NCI-H226 (cell line): ENCODE measurements around the gene DVL2.
"Not testable (repeated sequence)": the region's sequence is repeated elsewhere in the genome, so short reads cannot be mapped to it uniquely, and the experiment has no call there.

Experiments
- DNase-seq: peaks from one replicate; pipeline ENCODE4 v3.0.0-alpha.2; 2015

DVL2 gene

DNA sequence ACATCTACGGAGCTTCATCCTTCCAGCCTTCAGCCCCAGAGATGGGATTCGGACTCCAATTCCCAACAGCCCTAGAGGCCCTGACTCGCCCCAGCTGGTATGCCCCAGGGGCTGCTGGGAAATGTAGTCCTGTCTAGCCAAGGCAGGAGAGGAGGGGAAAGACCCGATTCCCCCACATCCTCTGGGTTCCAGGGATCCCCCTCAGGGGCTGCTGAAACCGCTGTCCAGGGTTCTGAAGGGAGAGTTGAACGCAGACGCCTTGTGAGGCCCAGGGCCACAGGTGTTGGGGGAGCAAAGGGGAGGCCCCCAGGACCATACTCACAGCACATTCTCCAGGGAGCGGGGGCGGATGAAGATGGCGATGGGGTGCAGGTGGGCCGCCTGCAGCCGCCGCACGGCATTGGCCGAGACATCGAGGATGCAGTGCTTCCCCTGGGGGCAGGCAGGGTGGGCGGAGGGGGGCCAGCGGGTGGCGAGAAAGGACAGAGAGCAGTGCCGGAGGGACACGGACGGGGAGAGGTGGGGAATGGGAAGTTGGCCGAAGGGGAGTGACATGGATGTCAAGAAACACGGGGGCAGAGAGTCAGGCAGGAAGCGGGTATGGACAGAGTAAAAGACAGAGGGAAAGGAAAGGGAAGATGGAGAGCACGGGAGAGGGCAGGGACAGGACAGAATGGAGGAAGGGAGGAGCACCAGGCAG is 42.6 kb downstream of the DVL2 start:
- no peak for DNase-seq

DNA sequence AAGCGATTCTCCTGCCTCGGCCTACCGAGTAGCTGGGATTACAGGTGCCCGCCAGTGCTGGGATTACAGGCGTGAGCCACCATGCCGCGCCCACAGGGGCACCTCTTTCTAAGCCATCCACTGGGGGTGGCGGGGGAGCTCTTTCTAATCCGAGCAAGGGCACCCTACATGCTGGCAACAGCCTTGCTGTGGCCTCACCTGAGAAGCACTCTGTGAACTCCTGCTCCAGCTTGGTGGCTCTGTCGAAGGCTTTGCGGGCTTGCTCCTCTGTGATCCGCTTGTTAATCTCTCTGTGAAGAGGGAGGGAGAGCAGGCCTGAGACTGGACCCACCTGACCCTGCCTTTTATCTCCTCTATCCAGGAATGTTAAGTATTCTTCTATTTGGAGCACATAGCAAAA is 43.2 kb downstream of the DVL2 start:
- no peak for DNase-seq

DNA sequence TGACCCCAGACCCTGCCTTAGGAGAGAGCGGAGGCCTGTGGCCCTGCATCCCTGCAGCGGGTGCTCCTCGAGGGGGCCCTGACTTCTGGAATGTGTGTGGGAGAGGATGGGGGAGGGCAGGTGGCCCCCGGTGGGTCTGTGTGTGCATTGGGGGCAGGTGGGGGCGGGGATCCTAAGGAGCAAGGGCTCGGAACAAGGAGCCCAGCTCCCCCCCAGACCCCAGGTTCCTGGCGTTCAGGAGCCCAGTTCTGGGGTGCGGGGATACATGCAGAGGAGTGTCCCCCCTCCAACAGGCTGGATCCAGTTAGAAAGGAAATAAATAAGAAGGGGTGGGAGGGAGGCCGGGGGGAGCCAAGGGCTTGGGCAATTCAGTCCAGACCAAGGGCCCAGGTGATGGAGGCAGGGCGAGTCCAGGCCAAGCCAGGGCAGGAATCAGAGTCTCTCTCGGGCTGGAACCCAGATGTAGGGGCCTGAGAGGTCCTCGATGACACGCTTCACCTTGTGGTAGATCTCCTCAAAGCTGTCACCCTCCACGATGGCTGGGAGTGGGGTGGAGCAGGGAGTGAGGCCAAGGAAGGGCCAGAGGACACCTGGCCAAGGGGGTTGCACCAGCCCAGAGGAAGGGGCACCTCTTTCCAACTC is 43.9 kb downstream of the DVL2 start:
- no peak for DNase-seq

DNA sequence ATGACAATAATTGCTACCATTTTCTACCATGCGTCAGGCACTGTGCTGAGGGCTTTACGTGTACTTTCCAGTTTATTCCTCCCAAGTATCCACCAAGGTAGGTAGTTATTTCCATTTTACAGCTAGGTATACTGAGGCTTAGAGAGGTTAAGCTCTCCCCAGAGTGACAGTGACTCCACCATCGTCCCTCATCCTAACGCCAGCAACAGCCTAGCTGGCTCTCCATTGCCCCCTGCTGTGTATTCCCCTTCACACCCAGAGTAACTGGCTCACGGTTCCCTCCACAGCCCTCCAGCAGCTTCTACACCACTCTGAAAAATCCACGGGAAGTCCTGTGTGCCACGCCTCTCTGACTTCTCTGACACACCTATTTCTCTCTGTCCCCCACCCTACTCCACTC is 48.1 kb downstream of the DVL2 start:
- DNase-seq, result no peak

DNA sequence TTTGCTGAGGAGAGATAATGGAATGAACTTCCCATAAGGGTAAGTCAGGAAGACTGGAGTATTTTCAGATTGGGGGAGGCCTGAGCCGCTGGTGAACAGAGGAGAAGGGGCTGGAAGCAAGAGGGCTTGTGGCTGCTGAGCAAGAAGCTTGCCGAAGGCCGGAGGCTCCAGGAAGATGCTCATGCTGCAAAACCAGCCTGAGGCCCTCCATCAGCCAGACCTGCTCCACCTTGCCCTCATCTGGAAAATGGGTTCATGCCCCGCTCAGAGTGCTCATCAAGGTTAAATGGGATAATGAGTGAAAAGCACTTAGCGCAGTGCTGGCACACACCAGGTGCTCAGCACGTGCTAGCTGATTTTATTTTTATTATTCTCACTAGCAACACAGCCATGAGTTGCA is 49.7 kb downstream of the DVL2 start:
- DNase-seq, result no peak

DNA sequence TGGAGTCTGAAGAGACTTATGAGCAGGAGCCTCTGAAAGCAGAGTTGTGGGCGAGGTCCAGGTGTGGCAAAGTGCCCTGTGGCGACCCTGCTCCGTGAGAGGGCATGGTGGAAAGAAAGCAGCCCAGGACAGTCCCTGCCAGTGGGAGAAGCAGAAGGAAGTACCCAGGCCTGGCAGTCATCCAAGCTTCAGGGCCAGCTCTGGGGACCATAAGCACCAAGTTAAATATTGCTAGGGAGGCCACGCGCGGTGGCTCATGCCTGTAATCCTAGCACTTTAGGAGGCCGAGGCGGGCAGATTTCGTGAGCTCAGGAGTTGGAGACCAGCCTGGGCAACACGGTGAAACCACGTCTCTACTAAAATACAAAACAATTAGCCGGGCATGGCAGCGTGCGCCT is 50.2 kb downstream of the DVL2 start:
- DNase-seq, result no peak

DNA sequence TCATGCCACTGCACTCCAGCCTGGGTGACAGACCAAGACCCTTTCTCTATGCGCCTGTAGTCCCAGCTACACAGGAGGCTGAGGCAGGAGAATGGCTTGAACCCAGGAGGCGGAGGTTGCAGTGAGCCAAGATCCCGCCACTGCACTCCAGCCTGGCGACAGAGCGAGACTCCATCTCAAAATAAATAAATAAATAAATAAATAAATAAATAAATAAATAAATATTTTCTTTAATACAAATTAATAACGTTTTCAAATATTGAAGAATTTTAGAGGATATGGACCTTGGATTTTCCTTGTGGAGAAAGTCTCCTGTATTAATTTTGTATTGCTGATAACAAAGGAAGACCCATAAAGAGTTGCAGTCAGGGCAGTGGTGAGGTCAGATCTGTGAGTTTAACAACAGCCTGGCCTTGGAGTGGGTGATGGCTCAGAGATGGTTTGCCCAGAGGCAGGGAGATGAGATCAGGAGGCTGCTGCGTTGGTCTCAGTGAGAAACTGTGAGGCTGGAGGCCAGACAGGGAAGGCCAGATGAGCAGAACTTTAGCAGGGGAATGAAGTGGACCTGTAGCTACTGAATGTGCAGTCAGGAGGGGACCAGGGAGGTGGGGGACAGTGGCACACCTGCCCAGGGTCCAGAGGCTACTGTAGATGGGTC is 50.8 kb downstream of the DVL2 start:
- no peak for DNase-seq

DNA sequence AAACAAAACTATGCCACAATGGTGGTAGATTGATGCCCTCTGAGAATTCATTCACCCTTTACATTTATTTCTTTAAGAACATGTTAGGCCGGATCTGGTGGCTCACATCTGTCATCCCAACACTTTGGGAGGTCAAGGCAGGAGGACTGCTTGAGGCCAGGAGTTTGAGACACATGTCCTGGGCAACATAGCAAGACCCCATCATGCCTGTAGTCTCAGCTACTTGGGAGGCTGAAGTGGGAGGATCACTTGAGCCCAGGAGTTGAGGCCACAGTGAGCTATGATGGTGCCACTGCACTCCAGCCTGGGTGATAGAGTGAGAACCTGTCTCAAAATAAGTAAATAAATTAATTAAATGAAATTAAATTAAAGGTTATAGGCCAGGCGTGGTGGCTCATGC is 52.2 kb downstream of the DVL2 start:
- not testable (repeated sequence) for DNase-seq

DNA sequence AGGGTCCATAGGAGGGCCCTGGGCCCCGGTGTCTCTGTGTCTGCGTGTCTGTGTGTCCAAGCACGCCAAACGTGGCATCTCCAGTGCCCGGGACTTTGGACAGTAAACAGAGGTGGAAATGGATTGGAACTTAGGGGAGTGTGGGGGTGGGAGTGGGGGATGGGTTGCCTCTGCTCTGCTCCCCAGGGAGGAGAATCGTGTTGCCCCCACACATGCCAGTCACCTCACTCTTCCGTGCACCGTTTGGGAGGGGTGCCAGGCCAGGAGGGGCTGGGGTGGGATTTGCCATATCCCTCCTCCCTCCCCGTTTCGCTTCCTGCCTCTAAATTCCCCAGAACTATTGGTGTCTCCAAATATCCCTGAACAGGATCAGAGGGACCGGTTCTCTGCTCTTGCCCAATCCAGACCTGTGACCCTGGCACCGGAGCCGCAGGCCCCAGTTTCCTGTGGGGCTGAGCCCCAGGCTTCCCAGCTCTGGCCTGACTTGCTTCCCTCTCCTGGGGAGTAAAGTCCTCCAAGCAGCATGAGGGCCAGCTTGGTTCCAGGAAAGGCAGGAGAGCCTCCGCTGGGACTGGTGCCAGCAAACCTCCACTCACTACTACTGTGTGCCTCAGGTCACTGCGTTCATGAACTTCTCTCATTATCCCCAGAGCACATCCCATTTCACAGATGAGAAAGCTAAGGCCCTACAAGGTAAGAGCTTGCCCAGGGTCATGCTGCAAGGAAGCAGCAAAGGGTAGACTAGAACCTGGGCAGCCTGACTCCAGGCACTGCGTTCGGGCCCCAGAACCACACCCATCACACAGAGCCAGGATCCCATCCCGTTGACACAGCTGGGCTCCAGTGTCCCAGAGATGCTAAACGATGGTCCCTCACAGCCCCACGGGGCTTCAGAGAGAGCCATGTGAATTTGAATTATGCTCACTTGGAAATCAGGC is 54.7 kb downstream of the DVL2 start, which contains the start of gene ASGR1:
TSS of gene ASGR1 (minus strand) at position 54 of the 938 bp plus-strand sequence. CDS start 807 bp downstream, outside the sequence.
- no peak for DNase-seq

DNA sequence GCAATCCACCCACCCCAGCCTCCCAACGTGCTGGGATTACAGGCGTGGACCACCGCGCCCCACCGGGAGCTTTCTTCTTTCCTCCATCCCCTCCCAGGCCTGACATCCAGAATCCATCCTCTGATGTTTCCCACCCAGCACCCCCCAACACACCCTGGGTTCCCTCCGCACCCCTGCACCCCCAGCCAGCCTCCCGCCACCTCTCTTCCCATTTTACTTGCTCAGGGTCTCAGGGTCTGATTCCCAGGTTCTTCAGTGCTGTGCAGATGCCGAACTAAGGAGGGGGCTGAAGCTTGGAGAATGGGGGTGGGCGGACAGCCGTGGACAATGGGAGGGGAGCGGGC is 55.4 kb downstream of the DVL2 start:
- DNase-seq, result no peak

DNA sequence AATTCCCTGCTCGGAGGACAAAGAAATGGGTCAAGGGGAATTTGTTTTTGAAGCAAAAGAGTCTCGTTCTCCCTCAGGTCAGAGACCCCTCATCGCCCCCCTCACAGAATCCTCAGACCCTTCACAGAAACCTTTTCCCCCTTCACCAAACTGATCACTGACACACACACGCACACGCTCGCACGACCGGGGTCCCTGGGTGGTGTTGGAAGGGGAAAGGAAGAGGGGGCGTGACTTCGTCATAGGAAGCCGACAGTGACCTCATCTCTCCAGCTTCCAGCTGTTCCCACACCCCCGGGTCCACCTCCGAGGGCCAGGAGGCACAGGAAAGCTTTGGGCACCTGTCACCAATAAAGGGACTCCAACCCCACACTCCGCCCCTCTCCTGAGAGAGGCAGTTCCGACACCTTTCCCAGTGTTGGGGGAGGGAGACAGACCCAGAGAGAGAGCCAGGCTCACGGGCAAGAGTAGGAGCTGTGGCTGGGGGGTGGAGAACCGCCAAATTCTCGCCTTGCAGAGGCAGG is 56.3 kb downstream of the DVL2 start:
- DNase-seq, result no peak

DNA sequence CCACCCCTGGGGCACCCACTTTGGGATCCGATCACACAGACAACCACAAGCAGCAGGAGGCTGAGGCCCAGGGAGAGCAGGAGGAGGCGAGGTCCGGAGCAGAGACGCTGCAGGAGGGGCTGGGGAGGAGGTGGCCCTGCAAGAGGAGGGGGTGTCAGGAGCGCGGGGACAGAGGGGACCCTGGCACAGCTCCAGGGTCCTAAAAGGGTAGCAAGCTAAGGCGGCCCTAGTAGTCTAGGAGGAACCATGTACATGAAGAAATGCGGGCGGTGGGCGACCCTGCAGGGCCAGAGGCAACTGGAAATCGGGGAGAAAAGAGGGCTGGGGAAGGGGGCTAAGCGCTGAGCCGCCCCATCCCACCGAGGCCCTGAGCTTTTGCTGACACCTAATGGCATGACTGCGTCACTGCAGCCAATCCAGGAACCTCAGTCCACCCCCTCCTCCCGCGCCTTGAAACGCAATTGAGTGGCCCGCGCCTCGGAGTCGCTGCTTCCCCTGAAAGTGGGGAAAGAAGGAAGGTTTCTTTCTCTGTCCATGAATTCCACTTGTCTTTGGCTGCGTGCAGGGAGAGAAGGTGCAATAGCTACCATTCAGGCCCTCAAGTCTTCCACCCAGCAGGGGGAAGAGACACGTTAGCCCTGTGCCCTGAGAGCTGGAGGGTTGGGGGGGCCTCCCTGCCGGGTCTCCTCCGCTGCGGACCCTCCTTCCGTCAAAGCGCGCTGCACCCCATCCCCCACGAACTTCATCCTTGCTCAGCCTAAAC is 56.9 kb downstream of the DVL2 start:
- DNase-seq, result no peak

DNA sequence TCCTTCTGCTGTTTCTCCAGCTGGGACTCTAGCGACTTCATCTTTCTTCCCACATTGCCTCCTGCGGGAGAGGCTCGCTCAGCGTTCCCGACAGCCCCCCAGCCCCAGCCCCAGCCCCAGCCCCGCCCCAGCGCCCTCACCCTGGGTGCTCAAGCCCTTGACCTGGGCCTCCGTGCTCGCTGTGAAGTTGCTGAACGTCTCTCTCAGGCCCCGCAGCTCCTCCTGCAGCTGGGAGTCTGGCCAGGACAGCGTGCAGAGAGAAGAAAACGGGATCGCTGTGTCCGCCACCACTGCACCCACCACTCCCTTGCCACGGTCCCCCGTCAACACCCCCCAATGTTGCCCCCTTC is 57.5 kb downstream of the DVL2 start:
- DNase-seq, result no peak

DNA sequence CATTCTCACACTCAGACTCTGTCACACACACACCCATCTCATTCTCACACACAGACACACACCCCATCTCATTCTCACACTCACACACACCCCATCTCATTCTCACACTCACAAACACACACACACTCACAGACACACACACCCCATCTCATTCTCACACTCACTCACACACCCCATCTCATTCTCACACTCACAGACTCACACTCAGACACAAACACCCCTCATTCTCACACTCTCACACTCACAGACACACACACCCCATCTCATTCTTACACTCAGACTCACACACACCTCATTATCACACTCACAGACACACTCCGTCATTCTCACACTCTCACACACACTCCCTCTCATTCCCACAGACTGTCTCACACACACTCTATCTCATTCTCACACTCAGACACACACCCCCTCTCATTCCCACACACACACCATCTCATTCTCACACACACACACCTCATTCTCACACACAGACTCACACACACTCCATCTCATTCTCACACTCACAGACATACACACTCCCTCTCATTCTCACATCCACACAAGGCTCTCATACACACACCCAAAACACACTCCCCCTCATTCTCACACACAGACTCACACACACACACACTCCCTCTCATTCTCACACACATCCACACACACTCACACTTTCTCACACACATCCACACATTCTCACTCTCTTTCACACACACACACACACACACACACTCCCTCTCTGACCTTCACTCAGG is 58.0 kb downstream of the DVL2 start:
- DNase-seq, result no peak
